Neural crest cell (in vitro differentiated cells): ENCODE results near the gene AUTS2. TPM values are rescaled to one million over a fixed set of nuclear protein-coding genes. Genes with fewer than 3 reads are reported as not detected.
A peak's percentile ranks its signal among the peaks of the same experiment; 100 is the strongest.

Experiments used
- DNase-seq: peaks from one replicate; pipeline ENCODE4 v3.0.0; 2021; ENCODE audit warnings: low read depth, mixed read lengths, low spot score
- H3K27ac Mint-ChIP-seq: one replicate; pipeline ENCODE4 v1.8.0; 2021; ENCODE audit warnings: mild to moderate bottlenecking, mixed read lengths; ENCODE audit not compliant: unreplicated experiment
- H3K27me3 Mint-ChIP-seq: 2 replicates; pipeline ENCODE4 v1.8.0; 2021; ENCODE audit warnings: low read depth, mild to moderate bottlenecking, mixed read lengths
- H3K36me3 Mint-ChIP-seq: 2 replicates; pipeline ENCODE4 v1.8.0; 2021; ENCODE audit warnings: low read depth, mild to moderate bottlenecking, mixed read lengths
- H3K4me1 Mint-ChIP-seq: 2 replicates; pipeline ENCODE4 v1.8.0; 2021; ENCODE audit warnings: mixed read lengths
- H3K4me3 Mint-ChIP-seq: one replicate; pipeline ENCODE4 v1.8.0; 2021; ENCODE audit warnings: mild to moderate bottlenecking, mixed read lengths
- H3K9me3 Mint-ChIP-seq: 2 replicates; pipeline ENCODE4 v1.8.0; 2021; ENCODE audit warnings: mixed read lengths
- total RNA-seq: library from RNA; stranded (reverse); gene quantifications from 2 replicates; pipeline ENCODE4 v1.2.1, GENCODE V29; 2021
- TF ChIP-seq, protein P1 (sequence below): fragments of 200-600 bp; sonication (generic); conservative IDR thresholded peaks from 2 replicates; pipeline ENCODE4 v1.5.0; 2021; ENCODE audit warnings: antibody characterized with exemption, mild to moderate bottlenecking

The AUTS2 gene
- total RNA-seq, 1 donor from 2014 or later = 152 TPM

DNA sequence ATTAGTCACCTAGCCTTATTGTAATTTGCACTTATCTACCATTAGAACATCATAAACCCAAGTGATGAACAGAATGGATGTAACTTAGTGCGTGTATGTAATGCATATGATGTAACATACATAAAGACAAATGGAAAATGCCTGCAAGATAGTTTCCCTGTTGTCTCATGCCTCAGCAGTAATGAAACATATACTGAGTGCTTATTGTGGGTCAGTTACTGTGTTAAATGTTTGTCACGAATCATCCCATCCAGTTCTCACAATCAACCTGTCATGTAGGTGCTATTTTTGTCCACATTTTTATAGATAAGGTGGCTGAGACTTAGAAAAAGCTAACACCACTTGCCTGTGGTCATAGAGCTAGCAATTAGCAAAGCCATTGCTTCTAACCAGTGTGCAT is 350.8 kb downstream of the AUTS2 start:
- H3K27me3 Mint-ChIP-seq = no peaks in the 10 kb centered on the region
- peaks cover 7% of the 10 kb centered on the region for H3K4me1 Mint-ChIP-seq
- no peaks in the 10 kb centered on the region for H3K36me3 Mint-ChIP-seq
- no peak overlapping the region for H3K27ac Mint-ChIP-seq
- no peaks in the 10 kb centered on the region for H3K9me3 Mint-ChIP-seq
- no peak for DNase-seq
- no peak overlapping the region for H3K4me3 Mint-ChIP-seq
- TF ChIP-seq, protein P1, sequence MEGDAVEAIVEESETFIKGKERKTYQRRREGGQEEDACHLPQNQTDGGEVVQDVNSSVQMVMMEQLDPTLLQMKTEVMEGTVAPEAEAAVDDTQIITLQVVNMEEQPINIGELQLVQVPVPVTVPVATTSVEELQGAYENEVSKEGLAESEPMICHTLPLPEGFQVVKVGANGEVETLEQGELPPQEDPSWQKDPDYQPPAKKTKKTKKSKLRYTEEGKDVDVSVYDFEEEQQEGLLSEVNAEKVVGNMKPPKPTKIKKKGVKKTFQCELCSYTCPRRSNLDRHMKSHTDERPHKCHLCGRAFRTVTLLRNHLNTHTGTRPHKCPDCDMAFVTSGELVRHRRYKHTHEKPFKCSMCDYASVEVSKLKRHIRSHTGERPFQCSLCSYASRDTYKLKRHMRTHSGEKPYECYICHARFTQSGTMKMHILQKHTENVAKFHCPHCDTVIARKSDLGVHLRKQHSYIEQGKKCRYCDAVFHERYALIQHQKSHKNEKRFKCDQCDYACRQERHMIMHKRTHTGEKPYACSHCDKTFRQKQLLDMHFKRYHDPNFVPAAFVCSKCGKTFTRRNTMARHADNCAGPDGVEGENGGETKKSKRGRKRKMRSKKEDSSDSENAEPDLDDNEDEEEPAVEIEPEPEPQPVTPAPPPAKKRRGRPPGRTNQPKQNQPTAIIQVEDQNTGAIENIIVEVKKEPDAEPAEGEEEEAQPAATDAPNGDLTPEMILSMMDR = no peak

DNA sequence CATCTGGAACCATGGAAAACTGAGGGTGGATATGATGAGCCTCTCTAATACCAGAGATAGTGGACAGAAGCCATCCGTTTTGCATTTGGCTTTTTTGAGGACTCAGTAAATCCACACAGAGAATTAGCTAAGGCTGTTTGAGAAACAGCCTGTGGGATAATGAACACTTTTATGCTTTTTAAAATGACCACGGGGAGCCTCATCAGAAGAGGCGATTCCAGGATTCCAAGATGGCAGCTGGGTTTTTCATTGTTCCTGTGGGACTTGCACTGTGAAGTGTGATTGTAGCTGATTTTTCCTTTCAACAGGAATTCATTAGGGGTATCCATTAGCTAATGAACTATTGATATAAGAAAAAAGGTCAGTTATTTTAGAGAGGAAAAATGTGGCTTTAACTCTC is 353.2 kb downstream of the AUTS2 start:
- H3K27ac Mint-ChIP-seq = no peak overlapping the region

DNA sequence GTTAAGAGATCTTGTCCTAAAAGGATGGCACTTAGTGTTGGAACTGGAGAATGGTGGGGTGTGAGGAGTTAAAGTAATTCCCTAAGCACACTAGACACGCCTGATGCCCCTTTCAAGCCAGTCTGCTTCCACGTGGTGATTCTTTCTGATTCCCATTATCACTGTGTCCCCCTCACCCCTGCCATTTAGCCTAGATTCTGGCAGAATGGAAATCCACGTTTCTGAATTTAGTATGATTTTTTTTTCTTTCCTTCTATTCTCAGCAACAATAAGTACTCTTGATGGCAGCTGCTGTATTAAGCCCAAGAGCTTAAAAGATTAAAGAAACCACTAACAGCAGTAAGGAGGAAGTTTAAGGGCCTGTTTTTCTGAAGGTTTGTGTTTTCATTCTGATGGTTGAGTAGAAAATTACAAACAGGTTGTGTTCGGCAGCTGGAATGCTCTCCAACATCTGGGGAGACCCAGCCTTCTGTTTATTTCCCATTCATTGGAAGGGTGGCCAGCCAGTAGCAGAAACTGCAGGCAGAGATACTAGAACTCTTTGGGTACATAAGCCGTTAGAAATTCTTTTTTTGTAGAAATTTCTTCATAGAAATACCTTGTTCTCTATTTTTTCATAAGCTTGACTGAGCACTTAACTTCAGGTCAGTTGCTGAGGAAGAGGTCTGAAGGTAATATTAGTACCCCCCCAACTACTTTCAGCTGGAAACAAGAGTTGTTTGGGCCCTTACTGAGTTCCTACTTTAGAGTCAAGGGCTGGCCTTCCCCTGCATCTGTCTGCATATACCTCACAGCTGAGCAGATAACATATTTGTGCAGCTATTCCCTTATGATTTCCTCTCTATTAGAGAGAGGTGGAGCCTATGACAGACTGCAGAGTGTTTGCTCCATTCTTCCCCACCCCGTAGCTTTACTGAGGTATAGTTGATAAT is 355.1 kb downstream of the AUTS2 start:
- TF ChIP-seq, protein P1 = no peak
- Mint-ChIP-seq H3K27me3 (no peaks in the 10 kb centered on the region), H3K4me1 (peaks cover 7% of the 10 kb centered on the region), H3K9me3 (no peaks in the 10 kb centered on the region), H3K27ac (peak overlapping the region; percentile 71), H3K36me3 (no peaks in the 10 kb centered on the region), H3K4me3 (no peak overlapping the region)
- no peak for DNase-seq

More for the DNA sequence above, 353.2 kb downstream of the AUTS2 start:
- no peaks in the 10 kb centered on the region for H3K36me3 Mint-ChIP-seq
- no peaks in the 10 kb centered on the region for H3K9me3 Mint-ChIP-seq
- H3K4me3 Mint-ChIP-seq = no peak overlapping the region
- TF ChIP-seq, protein P1 = no peak
- H3K27me3 Mint-ChIP-seq = no peaks in the 10 kb centered on the region
- H3K4me1 Mint-ChIP-seq = peaks cover 7% of the 10 kb centered on the region
- no peak for DNase-seq

DNA sequence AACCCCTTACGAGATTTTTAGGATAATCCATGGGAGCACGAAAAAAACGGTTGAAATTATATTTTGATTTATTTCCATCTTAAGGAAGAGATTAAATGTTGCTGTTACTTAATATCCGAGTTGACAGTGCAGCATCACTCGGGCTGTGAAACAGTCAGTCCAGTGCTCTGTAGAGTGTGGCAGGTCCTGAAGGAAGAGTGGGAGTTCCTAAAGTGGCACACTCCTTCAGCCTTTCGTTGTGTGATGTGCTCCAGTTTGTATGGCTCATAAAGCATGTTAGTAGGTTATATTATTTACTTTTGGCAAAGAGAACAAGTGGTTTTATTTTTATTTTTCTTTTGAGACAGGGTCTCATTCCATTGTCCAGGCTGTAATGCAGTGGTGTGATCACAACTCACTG is 358.3 kb downstream of the AUTS2 start:
- no peak overlapping the region for H3K27ac Mint-ChIP-seq
- peaks cover 7% of the 10 kb centered on the region for H3K4me1 Mint-ChIP-seq
- TF ChIP-seq, protein P1 = no peak
- H3K9me3 Mint-ChIP-seq = no peaks in the 10 kb centered on the region
- no peak for DNase-seq
- no peak overlapping the region for H3K4me3 Mint-ChIP-seq
- no peaks in the 10 kb centered on the region for H3K27me3 Mint-ChIP-seq
- H3K36me3 Mint-ChIP-seq = no peaks in the 10 kb centered on the region

DNA sequence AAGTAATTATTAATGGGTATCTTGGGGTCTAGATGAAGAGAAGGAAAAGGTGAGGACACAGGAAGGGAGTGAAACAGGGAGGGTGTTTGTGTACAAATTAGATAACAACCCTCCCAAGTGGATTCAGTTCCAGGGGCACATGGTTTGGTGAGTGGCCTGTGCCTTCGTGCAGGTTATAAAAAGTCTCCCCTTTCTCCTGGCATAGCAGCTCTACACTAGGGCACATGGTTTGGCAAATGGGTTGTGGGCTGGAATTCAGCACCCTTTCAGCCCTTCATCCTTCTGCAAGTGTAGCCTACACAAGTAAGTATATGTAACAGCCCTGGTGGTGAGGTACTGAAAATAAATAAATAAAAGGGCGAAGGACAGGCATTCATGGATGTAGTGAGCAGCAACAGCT is 359.4 kb downstream of the AUTS2 start:
- TF ChIP-seq, protein P1 = no peak
- peaks cover 13% of the 10 kb centered on the region for H3K4me1 Mint-ChIP-seq
- no peaks in the 10 kb centered on the region for H3K27me3 Mint-ChIP-seq
- H3K4me3 Mint-ChIP-seq = no peak overlapping the region
- H3K9me3 Mint-ChIP-seq = no peaks in the 10 kb centered on the region
- DNase-seq = no peak
- no peaks in the 10 kb centered on the region for H3K36me3 Mint-ChIP-seq
- no peak overlapping the region for H3K27ac Mint-ChIP-seq
